GM19035 (cell line): Measurements from ENCODE around the gene ADAMTS17.

Source experiments
- ATAC-seq: cut with Tn5 transposase; IDR thresholded peaks from one replicate; pipeline ENCODE4 v1.9.1; 2021; ENCODE audit not compliant: unreplicated experiment

Gene ADAMTS17

DNA sequence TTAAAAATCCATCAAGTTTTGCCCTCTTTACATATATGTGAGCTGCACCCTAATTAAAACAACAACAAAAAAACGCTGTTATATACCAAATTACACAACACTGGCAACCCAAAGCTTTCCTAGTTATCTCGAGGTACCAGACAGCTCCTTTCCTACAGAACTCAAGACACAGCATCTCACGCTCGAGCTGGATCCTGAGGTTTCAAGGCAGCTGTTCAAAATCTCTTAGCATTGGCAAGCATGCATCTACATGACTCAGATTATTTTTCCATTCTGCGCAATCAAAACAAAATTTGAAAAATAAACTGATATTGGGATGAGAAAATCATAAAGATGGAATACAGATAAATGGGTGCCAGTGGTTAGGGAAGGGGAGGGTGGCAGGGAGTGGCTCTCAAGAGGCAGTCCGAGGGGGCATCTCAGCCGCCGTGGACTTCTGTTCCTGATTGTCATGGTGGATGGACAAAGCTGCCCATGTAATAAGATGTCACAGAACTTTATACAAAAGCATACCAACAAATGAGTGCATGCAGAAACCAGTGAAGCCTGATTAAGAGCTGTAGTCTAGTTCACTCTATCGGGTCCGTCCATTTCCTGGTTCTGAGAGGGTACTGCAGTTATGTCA lies 91.5 kb downstream of the ADAMTS17 start:
- no peak for ATAC-seq

DNA sequence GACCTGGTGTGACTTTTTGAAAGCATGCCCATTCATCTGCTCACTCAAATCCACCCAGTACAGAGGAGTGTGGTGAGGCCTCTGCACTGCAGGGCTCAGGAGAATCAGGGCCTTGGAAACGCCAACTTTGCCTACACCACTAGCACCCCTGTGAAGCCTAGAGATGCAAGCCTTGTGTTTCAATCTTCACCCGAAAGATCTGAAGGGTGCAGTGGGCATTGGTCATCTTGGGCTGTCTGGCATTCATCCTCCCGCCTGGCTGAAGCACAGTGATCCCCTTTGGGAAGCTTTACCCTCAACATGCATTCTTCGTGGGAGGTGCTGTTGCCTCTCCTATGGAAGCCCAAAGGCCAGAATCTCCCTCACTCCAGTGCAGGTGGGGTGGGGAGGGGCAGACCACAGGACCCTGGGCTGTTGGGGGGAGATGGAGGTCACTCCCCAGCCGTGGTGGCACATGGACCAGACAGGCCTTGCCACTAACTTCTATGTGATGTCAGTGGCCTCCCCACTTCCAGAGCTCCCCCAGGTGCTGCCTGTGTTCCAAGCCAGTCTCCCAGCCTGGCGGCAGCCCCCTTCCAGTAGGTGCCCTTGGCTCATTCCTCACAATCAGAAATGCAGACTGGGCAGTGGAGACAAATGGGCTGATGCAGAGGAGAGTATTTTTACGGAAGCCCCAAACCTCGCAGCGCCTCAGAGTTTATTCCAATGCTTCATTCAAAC lies 92.5 kb downstream of the ADAMTS17 start:
- no peak for ATAC-seq

DNA sequence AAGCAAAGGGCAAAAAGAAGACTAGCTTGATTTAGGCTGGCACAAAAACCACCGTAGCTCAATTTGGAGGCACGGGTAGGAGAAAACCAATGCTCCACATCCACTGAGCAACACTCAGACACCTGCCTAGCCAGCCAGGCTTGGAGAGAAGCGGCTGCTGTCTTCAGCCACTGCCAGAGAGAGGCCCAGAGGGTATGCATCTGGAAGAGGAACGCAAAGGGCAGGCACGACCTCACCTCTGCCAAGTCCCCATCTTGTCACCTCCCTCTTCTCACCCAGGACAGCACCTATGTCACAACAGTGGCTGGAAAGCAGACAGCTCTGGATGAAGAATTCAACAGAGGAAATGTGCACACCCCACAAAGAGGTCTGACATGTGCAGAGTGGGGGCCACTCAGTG lies 93.5 kb downstream of the ADAMTS17 start:
- no peak for ATAC-seq

DNA sequence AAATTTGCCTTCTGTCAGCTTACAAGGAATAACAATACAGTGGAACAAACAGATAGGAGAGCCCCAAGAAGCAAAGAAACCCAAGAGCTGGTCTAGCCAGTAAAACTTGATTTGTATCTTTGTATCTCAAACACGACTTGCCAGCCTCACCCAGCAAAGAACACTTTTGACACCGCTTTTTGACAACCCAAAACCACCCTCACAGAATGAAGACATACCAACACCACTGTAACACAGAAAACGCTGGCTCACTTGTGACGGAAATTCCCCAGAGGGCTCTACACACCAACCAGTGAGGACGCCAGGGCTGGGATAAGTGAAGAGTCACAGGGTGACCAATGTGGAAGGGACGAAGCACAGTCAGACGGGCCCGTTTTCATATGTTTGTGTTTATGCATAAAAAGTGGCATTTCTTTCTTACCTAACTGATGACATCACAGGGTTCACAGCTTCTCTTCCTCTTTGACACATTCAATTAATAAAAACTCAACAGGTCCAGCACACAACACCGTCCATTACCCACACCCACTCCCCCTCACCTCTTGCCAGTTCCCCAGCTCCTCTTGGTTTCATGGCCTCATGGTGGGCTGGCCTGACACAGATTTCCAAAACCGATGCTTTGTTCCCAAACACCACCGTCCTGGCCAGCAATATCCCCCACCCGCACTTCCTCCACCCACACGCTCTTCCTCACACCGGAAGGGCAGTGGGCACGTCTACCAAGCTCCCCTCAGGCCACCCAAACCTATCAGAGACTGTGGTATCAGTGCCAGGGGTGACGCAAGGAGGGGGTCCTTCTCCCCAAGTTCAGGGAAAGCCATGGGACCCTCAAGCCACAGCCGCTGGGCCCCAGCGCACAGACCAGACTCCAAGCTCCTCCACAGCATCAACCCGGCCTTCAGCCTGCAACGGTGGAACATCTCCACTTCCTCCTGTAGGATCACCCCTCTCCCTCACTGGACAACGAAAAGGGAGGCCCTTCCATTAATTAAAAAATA lies 94.2 kb downstream of the ADAMTS17 start:
- ATAC-seq: no peak

DNA sequence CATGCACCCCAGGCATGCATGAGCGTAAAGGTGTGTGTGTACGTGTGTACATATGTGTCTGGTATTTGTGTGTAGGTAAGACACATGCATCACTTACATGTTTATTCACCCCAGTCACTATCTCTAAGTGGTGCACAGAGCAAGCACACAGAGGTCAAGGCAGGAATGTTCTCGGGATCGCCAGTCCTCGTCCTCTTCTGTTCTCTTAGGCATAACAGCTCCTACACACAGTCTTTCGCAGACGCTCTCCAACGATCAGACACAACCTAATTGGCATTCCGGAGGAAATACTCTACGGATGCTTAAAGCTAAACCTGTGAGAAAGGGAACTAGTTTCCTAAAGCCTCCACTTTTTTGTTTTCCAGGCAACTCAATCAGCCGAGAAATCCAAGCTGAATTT lies 95.9 kb downstream of the ADAMTS17 start:
- ATAC-seq: no peak

DNA sequence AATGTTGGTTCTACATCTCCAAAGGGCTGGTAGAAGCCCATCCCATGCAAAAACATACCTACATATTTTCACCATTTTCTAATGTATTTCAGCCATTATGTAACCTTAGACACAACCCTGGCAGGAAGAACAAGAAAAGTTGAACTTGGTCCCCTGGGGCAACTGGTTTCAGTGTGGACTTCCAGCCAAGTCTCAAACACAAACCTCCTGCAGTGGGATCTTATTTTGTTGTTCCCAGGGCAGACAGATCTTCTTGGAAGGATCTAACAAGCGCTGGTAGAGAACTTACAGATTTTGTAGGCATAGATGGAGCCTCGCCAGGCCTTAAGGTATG lies 96.3 kb downstream of the ADAMTS17 start:
- no peak for ATAC-seq

DNA sequence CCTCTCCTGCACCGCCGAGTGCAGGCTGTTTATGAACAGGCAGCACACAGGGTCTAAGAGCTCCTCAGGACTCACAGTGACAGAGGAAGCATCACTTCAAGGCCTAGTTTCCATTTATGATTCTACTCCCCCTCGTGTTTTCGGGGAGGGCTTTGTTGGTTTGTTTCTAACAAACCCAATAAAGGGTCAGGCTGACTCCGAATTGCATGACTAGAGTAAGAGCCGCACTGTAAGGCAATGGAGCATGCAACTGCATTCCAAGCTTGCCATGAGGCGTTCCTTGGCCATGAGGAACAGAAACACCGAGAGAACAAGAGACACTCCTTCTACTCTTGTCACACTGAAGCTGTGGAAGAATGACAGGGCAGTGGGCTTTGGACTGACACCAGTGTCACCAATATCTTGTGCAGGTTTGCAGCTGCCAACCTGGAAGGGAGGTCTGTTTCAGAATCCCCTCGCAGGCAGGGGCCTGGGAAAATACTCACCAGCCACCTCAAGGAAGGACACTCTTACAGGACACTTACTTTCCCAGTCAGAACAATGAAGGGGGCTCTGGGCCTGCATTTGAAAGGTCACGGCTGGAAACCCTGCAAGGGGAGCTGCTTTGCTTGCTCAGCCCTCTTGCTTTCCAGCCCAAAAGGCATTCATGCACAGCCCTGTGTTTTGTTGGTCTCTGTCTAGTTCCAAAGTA lies 96.8 kb downstream of the ADAMTS17 start:
- ATAC-seq: no peak

DNA sequence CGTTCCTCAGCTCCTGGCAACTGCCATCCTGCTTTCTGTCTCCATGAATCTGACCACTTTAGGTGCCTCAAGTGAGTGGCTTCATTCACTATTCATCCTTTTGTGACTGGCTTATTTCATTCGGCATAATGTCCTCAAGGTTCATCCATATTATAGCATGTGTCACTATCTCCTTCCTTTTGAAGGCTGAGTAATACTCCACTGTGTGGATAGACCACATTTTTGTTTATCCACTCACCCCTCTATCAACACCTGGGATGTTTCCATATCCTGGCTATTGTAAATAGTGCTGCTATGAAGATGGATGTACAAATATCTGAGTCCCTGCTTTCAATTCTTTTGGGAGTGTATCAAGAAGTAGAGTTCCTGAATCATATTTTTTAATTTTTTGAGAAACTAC lies 98.8 kb downstream of the ADAMTS17 start:
- ATAC-seq: no peak

DNA sequence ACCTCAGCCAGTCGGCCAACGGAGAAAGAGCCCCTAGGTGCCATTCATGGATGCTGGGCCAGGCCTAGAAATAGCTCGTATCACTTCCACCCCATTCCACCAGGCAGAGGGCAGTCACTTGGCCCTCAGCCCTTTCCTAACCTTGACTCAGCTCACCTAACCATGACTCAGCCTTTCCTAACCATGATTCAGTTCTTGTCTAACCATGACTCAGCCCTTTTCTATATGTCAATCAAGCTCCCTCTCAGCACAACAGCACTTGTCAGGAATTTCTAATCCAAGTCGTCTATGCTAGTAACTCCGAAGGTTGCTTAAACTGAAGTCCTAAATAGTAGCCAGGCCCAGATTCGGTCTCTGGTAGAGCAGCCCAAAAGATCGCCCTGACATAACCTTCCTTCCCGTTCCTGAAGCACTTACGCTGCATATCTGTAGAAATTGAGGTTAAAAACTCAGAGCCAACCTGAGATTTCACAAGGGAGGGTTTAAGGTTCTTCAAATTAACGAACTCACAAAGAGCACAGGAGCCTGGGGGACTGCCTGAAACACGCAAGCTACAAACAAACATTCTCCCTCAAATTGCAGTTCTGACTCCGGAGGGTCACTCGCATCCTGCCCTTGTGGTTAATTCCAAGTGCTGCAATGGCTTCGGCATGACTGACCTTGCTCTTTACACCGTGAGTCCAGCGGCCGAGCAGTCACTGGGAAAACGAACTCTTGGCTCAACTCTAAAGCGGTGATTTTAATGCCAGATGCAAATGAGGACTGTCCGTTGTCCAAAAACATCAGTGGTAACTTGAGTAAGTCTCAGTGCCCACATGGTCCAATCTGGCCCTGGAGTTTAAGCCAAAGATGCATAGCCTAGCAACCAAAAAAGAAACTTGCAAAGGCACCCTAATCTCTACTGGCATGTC lies 99.9 kb downstream of the ADAMTS17 start:
- ATAC-seq: no peak

DNA sequence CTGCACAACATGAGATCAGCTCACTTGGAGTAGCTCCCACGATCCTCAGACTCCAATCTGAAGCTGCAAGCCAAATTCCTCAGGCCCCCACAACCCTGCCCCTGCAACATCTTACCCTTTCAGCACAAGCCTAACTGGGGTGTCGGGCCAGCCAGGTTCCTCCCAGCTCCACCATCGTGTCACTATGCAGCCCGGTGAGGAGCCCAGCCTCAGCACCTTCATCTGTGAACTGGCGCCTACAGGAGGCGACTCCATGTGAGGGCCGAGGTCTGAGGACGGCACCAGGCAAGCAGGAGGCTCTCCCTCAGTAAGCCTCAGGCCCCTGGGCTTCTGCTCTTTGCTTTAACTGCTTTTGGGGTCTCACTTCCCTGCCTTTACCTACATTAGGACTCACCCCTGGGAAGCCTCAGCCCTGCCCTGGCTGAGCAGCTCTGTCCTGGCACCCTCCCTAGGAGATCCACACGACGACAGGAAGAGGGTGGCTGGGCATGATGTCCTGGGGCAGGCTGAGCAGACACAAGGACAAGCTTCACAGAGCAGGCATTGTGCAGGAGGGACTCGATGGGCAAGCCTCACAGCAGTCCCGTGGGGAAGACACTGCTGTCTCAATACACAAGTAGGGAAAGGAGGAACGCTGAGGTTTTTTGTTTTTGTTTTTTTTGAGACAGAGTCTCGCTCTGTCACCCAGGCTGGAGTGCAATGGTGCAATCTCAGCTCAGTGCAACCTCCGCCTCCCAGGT lies 104.6 kb downstream of the ADAMTS17 start:
- no peak for ATAC-seq

DNA sequence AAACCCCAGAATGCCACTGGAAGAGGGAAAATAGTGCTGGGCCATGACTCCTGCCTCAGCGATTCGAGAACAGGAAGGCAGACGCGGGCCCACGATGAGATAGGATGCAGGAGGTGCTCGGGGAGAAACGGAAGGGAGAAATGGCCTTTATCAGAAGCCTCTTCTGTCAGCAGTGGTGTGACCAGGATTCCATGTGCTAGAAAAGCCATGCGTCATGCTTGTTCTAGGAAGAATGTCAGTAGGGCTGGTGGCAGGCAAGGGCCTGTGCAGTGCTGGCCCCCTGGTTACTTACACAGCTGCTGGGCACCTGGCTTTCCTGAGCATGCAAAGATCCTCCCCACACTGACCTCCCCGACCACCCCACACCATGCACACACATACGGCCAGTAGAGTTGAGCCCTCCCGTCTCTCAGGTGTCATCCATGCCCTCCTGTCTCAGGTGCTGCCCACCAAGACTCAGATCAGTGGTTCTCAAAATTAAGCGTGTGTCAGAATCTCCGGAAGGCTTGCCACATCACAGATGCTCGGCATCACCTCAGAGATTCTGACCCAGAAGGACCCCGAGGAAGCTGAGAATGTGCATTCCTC lies 106.7 kb downstream of the ADAMTS17 start:
- no peak for ATAC-seq

DNA sequence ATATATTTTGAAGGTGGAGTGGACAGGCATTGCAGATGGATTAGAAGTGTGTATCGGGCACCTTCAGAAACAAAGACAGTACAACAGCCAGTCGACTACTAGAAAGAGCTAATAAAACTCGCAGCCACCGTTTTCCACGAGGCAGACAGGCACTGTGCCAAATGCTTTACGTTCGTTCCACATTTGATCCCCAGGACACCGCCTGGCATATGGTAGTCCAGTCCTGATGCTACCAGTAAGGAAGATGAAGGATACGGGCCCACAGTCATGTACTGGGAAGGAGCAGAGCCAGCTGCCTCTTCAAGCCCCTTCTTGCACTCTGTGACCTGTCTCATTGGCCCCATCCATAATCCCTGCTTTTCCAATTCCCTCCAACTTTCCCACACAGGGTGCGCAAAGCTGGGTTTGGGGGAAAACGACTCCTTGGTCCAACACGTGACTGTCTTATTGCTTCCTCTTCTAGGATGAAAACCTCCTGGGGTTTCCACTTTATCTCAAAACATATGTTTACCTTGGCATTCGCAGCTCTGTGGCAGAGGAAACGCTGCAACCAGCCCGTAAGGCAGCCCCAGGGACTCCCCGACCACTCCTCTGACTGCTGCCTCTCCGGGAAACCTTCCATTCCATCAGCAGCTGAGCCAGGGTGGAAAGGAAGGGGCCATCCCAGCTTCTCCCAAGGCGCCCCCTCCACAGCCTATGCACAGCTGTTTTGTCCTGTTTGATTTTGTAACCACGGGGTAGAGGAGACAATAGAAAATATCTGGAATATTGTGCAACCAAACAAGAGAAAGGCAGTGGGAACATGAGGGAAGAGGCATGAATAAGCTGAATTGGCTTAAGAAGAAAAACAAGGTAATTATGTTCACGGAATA lies 107.4 kb downstream of the ADAMTS17 start:
- ATAC-seq: no peak

DNA sequence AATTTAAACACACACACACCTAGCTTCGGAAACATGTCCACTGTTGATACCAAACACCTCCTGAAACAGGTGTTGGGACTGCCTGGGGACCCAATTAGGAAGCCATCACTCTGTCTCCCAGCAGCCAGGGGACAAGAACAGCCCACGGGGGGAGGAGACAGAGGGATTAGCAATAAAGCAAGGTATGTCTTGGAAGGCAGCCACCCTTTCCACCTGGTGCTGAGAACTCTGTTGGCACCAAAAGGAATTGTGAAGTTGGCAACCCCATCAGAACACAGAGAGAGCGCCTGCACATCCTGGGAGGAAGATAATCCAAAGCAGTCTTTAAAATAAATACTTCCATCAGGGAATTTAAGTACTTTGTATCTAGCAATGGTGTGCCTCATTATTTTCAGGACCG lies 111.0 kb downstream of the ADAMTS17 start:
- ATAC-seq: no peak

DNA sequence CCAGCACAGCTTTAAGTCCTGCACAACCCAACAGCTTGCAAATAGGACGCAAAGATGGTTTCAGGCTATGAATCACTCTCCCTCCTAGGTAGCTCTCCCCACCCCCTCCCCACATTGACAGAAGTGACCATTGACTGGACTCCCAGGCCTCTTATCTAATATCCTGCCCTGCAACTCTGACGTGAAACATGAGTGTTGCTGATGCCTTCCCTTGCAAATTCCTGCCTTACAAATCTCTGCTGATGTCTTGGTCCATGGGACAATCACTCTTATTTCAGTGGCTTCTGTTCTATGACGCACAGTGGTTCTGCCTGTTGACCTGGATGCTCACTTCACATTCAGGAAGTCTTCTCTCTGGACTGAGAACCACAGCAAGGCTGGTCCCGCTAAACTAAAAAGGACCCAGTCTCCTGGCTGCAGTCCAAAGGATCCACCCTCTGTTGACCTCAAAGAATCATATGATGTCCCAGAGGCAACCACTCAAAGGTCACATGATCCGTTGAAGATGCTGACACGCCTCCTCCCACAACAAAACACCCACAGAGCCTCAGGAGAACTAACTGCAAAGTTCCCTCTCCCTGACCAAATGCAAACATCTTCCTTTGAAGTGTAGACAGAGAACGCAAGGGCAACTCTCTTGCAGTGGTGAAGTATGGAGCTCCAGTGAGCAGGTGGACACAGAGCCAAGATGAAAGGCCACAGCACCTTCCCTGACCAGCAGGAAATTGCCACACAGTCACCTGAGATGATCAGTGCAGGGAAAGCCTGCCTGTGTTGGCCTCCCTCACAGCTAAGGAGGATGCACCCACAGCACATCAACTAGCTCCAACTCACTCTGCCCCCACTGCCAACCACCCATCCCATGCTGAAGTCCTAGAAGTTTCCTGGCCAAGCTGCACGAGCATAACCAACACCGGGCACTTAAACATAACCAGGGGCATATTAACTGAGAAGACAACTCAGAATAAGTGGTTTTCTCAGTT lies 112.3 kb downstream of the ADAMTS17 start:
- ATAC-seq: no peak

DNA sequence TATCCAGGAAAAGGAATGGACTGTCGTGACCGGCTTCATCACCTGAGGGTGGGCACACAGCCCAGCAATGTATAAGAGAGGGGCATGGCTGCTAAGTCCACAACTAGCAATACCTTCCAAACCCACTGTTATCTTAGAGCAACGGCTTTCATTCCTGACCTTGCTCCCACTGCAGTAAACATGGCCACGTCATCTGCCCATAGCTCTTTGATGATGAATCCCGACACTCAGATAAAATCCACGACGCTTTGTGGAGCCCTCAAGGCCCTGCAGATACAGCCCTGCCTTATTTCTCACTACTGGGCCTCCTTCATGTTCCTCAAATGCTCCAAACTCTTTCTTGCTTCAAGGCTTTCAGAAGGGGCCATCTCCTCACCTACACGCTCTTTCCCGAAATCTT lies 114.0 kb downstream of the ADAMTS17 start:
- ATAC-seq: no peak

DNA sequence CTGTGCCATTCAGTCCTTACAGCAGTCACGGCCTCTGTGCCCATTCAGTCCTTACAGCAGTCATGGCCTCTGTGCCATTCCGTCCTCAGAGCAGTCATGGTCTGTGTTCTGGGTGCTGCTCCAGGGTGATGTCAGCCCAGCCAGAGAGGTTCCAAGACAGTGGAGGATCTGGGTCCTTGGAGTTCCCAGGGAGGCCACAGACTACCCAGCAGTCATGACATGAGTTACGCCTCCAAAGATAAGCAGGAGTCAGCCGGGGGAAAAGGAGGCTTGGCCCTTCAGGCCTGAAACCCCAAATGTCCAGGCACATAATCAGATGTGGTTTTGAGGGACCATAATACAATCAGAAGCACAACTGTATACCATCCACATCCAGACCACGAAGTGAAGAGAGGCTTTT lies 115.7 kb downstream of the ADAMTS17 start:
- no peak for ATAC-seq
